ENCODE data around the gene SCYL3. TPM values are rescaled to one million over a fixed set of nuclear protein-coding genes. Genes with fewer than 3 reads are reported as not detected.
"Not testable (repeated sequence)": the region's sequence is repeated elsewhere in the genome, so short reads cannot be mapped to it uniquely, and the experiment has no call there.

SCYL3 gene
- total RNA-seq, 5 donors from 2014 or later (not counting 1 experiment from before 2014, with no cell fraction given): 10.5 to 20.8 (median 18.2) TPM

- 92% methylated on average over 1 of the region's 1 CpG for WGBS (ENCODE audit: insufficient coverage)
- Mint-ChIP-seq H3K4me1 (peaks cover 6 to 8% (median 6%) of the 10 kb centered on the region in 3 donors), H3K4me3 (no peak overlapping the region), H3K27ac (no peak overlapping the region), H3K27me3 (no peaks in the 10 kb centered on the region), H3K36me3 (peaks cover 90% of the 10 kb centered on the region), H3K9me3 (no peaks in the 10 kb centered on the region)
- ChIA-PET POLR2A (no interaction called here), CTCF (no interaction called here)
- H3K9me3 ChIP-seq: no peaks in the 10 kb centered on the region
- H3K4me3 ChIP-seq (ENCODE audit: control insufficient read depth in 1 of 2, extremely low read depth in 1 of 2, low read length in 1 of 2): no peak overlapping the region
- no peak overlapping the region for H3K27ac ChIP-seq (ENCODE audit: low read length)
- ATAC-seq (replicated peaks in 1 of 4): no peak
- H3K36me3 ChIP-seq (ENCODE audit: control insufficient read depth in 2 of 2, extremely low read depth in 1 of 2, insufficient read depth in 1 of 2, low read length in 1 of 2): peaks cover 6 to 85% of the 10 kb centered on the region in 2 donors
- no peak for DNase-seq
- H3K4me1 ChIP-seq (ENCODE audit: control insufficient read depth in 1 of 2, extremely low read depth in 1 of 2, insufficient read depth in 2 of 2, low read length in 2 of 2): no peaks in the 10 kb centered on the region
- H3K27me3 ChIP-seq (replicated peaks in 1 of 2; ENCODE audit: control insufficient read depth in 2 of 2, extremely low read depth in 1 of 2, insufficient read depth in 2 of 2, low read length in 1 of 2): no peaks in the 10 kb centered on the region
Measured at GRCh38 chr1:169869426-169869825, 24.3 kb downstream of the SCYL3 start.

DNA sequence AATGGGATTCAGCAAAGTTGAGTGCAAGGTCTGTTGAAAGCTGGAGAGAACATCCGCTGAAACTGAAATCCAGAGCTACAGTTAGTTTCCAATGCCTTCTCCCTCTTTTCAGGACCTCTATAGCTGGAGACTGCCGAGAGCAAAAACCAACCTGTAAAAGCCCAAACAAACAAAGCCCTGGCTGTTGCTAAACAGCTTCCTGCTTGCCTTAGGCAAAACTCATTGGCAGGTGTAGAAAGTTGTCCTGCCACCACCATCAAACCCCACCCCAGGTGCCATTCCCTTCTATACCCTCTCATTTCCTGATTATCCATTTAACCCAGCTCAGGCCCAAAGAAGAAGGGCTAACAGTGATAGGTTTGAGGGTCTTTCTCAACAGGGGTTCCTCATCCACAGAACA is 24.7 kb downstream of the SCYL3 start:
- H3K9me3 ChIP-seq: no peaks in the 10 kb centered on the region
- H3K4me1 Mint-ChIP-seq: peaks cover 1 to 4% (median 2%) of the 10 kb centered on the region in 3 donors
- no peaks in the 10 kb centered on the region for H3K4me1 ChIP-seq (ENCODE audit: control insufficient read depth in 1 of 2, extremely low read depth in 1 of 2, insufficient read depth in 2 of 2, low read length in 2 of 2)
- DNase-seq: no peak
- ChIA-PET CTCF (no interaction called here), POLR2A (no interaction called here)
- H3K9me3 Mint-ChIP-seq: no peaks in the 10 kb centered on the region
- H3K27ac ChIP-seq (ENCODE audit: low read length): no peak overlapping the region
- H3K36me3 Mint-ChIP-seq: peaks cover 90% of the 10 kb centered on the region
- ATAC-seq (replicated peaks in 1 of 4): no peak
- no peak overlapping the region for H3K4me3 ChIP-seq (ENCODE audit: control insufficient read depth in 1 of 2, extremely low read depth in 1 of 2, low read length in 1 of 2)
- H3K4me3 Mint-ChIP-seq: no peak overlapping the region
- 100% methylated on average over 1 of the region's 2 CpGs for WGBS (ENCODE audit: insufficient coverage)
- H3K27me3 Mint-ChIP-seq: no peaks in the 10 kb centered on the region
- H3K27me3 ChIP-seq (replicated peaks in 1 of 2; ENCODE audit: control insufficient read depth in 2 of 2, extremely low read depth in 1 of 2, insufficient read depth in 2 of 2, low read length in 1 of 2): no peaks in the 10 kb centered on the region
- peaks cover 3 to 85% of the 10 kb centered on the region in 2 donors for H3K36me3 ChIP-seq (ENCODE audit: control insufficient read depth in 2 of 2, extremely low read depth in 1 of 2, insufficient read depth in 1 of 2, low read length in 1 of 2)
- no peak overlapping the region for H3K27ac Mint-ChIP-seq

DNA sequence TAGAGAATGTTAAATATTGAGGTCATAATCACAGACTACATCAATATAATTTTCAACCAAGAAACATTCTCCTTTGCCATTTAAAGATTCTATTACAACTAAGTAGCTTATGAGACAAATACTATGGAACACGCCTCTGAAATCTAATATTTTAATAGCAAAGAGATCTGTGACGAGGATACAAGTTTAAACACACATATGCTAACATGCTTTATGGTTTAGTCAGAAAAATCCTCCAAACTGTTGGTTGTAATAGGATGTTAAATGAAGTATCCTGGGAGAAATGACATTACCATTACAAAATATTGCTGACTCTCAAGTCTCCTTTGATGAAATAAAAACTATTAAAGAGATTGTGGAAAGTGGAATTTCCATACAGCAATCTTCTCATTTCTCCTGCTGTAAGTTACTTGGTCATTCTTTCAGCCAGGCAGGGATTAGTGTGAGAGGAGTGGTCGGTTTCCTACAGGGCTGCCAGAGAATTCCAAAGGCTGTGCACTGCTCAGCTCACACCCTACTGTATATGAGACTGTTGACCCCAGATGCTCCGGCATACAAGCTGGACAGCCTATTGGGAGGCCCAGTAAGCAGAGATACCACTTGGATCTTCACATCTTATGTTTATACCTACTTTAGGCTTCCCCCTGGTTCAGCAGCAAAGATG is 26.6 kb downstream of the SCYL3 start:
- no peaks in the 10 kb centered on the region for H3K4me1 ChIP-seq (ENCODE audit: control insufficient read depth in 1 of 2, extremely low read depth in 1 of 2, insufficient read depth in 2 of 2, low read length in 2 of 2)
- H3K36me3 ChIP-seq (ENCODE audit: control insufficient read depth in 2 of 2, extremely low read depth in 1 of 2, insufficient read depth in 1 of 2, low read length in 1 of 2): peaks cover 0 to 80% of the 10 kb centered on the region in 2 donors
- no peaks in the 10 kb centered on the region for H3K4me1 Mint-ChIP-seq
- H3K9me3 Mint-ChIP-seq: no peaks in the 10 kb centered on the region
- no peak overlapping the region for H3K4me3 ChIP-seq (ENCODE audit: control insufficient read depth in 1 of 2, extremely low read depth in 1 of 2, low read length in 1 of 2)
- ATAC-seq (replicated peaks in 1 of 4) (no peak), DNase-seq (no peak)
- WGBS (ENCODE audit: insufficient coverage): 100% methylated on average over 1 of the region's 4 CpGs
- no peaks in the 10 kb centered on the region for H3K27me3 Mint-ChIP-seq
- H3K27me3 ChIP-seq (replicated peaks in 1 of 2; ENCODE audit: control insufficient read depth in 2 of 2, extremely low read depth in 1 of 2, insufficient read depth in 2 of 2, low read length in 1 of 2): no peaks in the 10 kb centered on the region
- H3K27ac Mint-ChIP-seq: no peak overlapping the region
- peaks cover 86% of the 10 kb centered on the region for H3K36me3 Mint-ChIP-seq
- H3K9me3 ChIP-seq: no peaks in the 10 kb centered on the region
- H3K4me3 Mint-ChIP-seq: no peak overlapping the region
- POLR2A ChIA-PET: no interaction called here
- no peak overlapping the region for H3K27ac ChIP-seq (ENCODE audit: low read length)
- CTCF ChIA-PET: no interaction called here

DNA sequence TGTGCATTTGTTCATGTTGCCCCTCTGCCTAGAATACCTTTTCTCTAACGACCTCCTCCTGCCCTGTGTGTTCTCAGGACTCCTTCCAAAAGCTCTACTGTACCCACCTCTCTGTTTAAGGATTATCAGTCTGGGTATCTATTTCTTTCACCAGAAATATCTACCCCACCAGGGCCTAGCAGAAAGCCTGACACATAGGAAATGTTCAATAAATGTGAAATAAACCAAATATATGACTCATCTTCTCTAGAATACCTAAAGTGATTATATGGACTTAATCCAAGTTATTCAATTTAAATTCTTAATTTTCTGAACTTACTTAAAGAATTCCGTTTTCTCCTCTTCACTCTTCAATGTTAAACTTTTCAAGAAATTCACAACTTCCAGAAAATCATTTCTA is 27.1 kb downstream of the SCYL3 start:
- no peaks in the 10 kb centered on the region for H3K27me3 Mint-ChIP-seq
- peaks cover 83% of the 10 kb centered on the region for H3K36me3 Mint-ChIP-seq
- peaks cover 0 to 82% of the 10 kb centered on the region in 2 donors for H3K36me3 ChIP-seq (ENCODE audit: control insufficient read depth in 2 of 2, extremely low read depth in 1 of 2, insufficient read depth in 1 of 2, low read length in 1 of 2)
- WGBS (ENCODE audit: insufficient coverage): no CpG with 5 or more reads among the region's 2 CpGs
- H3K4me3 ChIP-seq (ENCODE audit: control insufficient read depth in 1 of 2, extremely low read depth in 1 of 2, low read length in 1 of 2): no peak overlapping the region
- H3K27ac Mint-ChIP-seq: no peak overlapping the region
- H3K9me3 ChIP-seq: no peaks in the 10 kb centered on the region
- no peaks in the 10 kb centered on the region for H3K4me1 Mint-ChIP-seq
- no peaks in the 10 kb centered on the region for H3K9me3 Mint-ChIP-seq
- DNase-seq (no peak), ATAC-seq (replicated peaks in 1 of 4) (no peak)
- H3K27ac ChIP-seq (ENCODE audit: low read length): no peak overlapping the region
- POLR2A ChIA-PET: no interaction called here
- no peaks in the 10 kb centered on the region for H3K4me1 ChIP-seq (ENCODE audit: control insufficient read depth in 1 of 2, extremely low read depth in 1 of 2, insufficient read depth in 2 of 2, low read length in 2 of 2)
- no peaks in the 10 kb centered on the region for H3K27me3 ChIP-seq (replicated peaks in 1 of 2; ENCODE audit: control insufficient read depth in 2 of 2, extremely low read depth in 1 of 2, insufficient read depth in 2 of 2, low read length in 1 of 2)
- no peak overlapping the region for H3K4me3 Mint-ChIP-seq
- CTCF ChIA-PET: no interaction called here

DNA sequence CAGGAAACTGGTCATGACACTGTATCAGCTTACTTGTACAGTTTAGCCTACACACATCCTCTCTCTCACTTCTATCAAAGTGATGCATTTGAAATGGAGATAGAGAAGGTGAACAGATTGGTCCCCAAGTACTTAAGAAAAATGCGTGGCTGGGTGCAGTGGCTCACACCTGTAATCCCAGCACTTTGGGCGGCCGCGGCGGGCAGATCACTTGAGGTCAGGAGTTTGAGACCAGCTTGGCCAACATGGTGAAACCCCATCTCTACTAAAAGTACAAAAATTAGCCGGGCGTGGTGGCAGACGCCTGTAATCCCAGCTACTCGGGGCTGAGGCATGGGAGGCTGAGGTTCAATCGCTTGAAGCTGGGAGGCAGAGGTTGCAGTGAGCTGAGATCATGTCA is 29.2 kb downstream of the SCYL3 start:
- H3K36me3 ChIP-seq (ENCODE audit: control insufficient read depth in 2 of 2, extremely low read depth in 1 of 2, insufficient read depth in 1 of 2, low read length in 1 of 2): peaks cover 0 to 85% of the 10 kb centered on the region in 2 donors
- not testable (repeated sequence) for H3K4me1 Mint-ChIP-seq; H3K27ac ChIP-seq (ENCODE audit: low read length); H3K4me3 ChIP-seq (ENCODE audit: control insufficient read depth in 1 of 2, extremely low read depth in 1 of 2, low read length in 1 of 2); H3K27me3 ChIP-seq (replicated peaks in 1 of 2; ENCODE audit: control insufficient read depth in 2 of 2, extremely low read depth in 1 of 2, insufficient read depth in 2 of 2, low read length in 1 of 2); H3K9me3 Mint-ChIP-seq; DNase-seq; H3K27me3 Mint-ChIP-seq; H3K9me3 ChIP-seq; ATAC-seq (replicated peaks in 1 of 4); H3K4me1 ChIP-seq (ENCODE audit: control insufficient read depth in 1 of 2, extremely low read depth in 1 of 2, insufficient read depth in 2 of 2, low read length in 2 of 2); H3K27ac Mint-ChIP-seq; H3K4me3 Mint-ChIP-seq
- H3K36me3 Mint-ChIP-seq: peaks cover 79% of the 10 kb centered on the region
- POLR2A ChIA-PET: interaction anchor here in 1 of 2 donors (0.6 kb wide), 1 partner anchor 1757 kb away, joined by 6 read pairs; no protein-coding TSS in a partner anchor
- WGBS (ENCODE audit: insufficient coverage): 100% methylated on average over 1 of the region's 10 CpGs
- CTCF ChIA-PET: interaction anchor here in 1 of 2 donors (0.6 to 1.0 kb wide), 2 partner anchors 22 to 278 kb away, joined by 3 to 4 read pairs; no protein-coding TSS in a partner anchor

GRCh38 chr1:169860750-169861149 is 32.9 kb downstream of the SCYL3 start:
- Mint-ChIP-seq H3K4me3 (no peak overlapping the region), H3K27ac (peak overlapping the region in 1 of 2 donors; percentile 4), H3K36me3 (peaks cover 66% of the 10 kb centered on the region), H3K4me1 (peaks cover 0 to 6% (median 2%) of the 10 kb centered on the region in 3 donors), H3K9me3 (no peaks in the 10 kb centered on the region), H3K27me3 (no peaks in the 10 kb centered on the region)
- no peak overlapping the region for H3K27ac ChIP-seq (ENCODE audit: low read length)
- DNase-seq: no peak
- ChIA-PET POLR2A (no interaction called here), CTCF (interaction anchor here in 1 of 2 donors (0.5 kb wide), 2 partner anchors 27 to 182 kb away, joined by 3 read pairs; no protein-coding TSS in a partner anchor)
- no peaks in the 10 kb centered on the region for H3K9me3 ChIP-seq
- H3K27me3 ChIP-seq (replicated peaks in 1 of 2; ENCODE audit: control insufficient read depth in 2 of 2, extremely low read depth in 1 of 2, insufficient read depth in 2 of 2, low read length in 1 of 2): no peaks in the 10 kb centered on the region
- no peaks in the 10 kb centered on the region for H3K4me1 ChIP-seq (ENCODE audit: control insufficient read depth in 1 of 2, extremely low read depth in 1 of 2, insufficient read depth in 2 of 2, low read length in 2 of 2)
- no peak for ATAC-seq (replicated peaks in 1 of 4)
- H3K36me3 ChIP-seq (ENCODE audit: control insufficient read depth in 2 of 2, extremely low read depth in 1 of 2, insufficient read depth in 1 of 2, low read length in 1 of 2): peaks cover 0 to 74% of the 10 kb centered on the region in 2 donors
- no peak overlapping the region for H3K4me3 ChIP-seq (ENCODE audit: control insufficient read depth in 1 of 2, extremely low read depth in 1 of 2, low read length in 1 of 2)

Measured in T-cell (primary cell).